Parathyroid adenoma (tissue), 2 donors: ENCODE measurements around the gene KRTAP5-1.

Experiments
- H2AFZ ChIP-seq: fragments of 300-600 bp; sonication (generic); one replicate; pipeline ENCODE4 v1.7.0; 2017; ENCODE audit warnings: antibody characterized with exemption, mild to moderate bottlenecking
- H3K27ac ChIP-seq: fragments of 300-600 bp; sonication (generic); one replicate; pipeline ENCODE4 v1.7.0; 2017
- H3K27me3 ChIP-seq: fragments of 300-600 bp; sonication (generic); one replicate; pipeline ENCODE4 v1.7.0; 2017; ENCODE audit warnings: low read length; ENCODE audit not compliant: control insufficient read depth, insufficient read depth
- H3K36me3 ChIP-seq: fragments of 300-600 bp; sonication (generic); one replicate; pipeline ENCODE4 v1.7.0; 2017; ENCODE audit warnings: low read length; ENCODE audit not compliant: control insufficient read depth, insufficient read depth
- H3K4me1 ChIP-seq: fragments of 300-600 bp; sonication (generic); one replicate; pipeline ENCODE4 v1.7.0; 2017; ENCODE audit warnings: control low read depth
- H3K4me2 ChIP-seq: fragments of 300-600 bp; sonication (generic); one replicate; pipeline ENCODE4 v1.7.0; 2017; ENCODE audit warnings: low read length
- H3K4me3 ChIP-seq: fragments of 300-600 bp; sonication (generic); one replicate; pipeline ENCODE4 v1.7.0; 2017; ENCODE audit warnings: low read depth, low read length
- H3K79me2 ChIP-seq: fragments of 300-600 bp; sonication (generic); one replicate; pipeline ENCODE4 v1.7.0; 2017; ENCODE audit warnings: control low read depth
- H3K9ac ChIP-seq: fragments of 300-600 bp; sonication (generic); one replicate; pipeline ENCODE4 v1.7.0; 2017; ENCODE audit warnings: mild to moderate bottlenecking
- H3K9me3 ChIP-seq: fragments of 300-600 bp; sonication (generic); one replicate; pipeline ENCODE4 v1.7.0; 2017; ENCODE audit warnings: low read length; ENCODE audit not compliant: control insufficient read depth
- CTCF ChIP-seq: fragments of 300-600 bp; sonication (generic); IDR thresholded peaks from one replicate; pipeline ENCODE4 v1.7.0; 2017; ENCODE audit warnings: antibody characterized with exemption, mild to moderate bottlenecking
- donor health status: primary hyperparathyroidism.

KRTAP5-1 gene

GRCh38 chr11:1546077-1546535 lies 39.0 kb downstream of the KRTAP5-1 start:
- H3K79me2 ChIP-seq = no peaks in the 10 kb centered on the region
- H3K4me2 ChIP-seq = no peak overlapping the region
- no peaks in the 10 kb centered on the region for H3K36me3 ChIP-seq
- no peak overlapping the region for H3K9ac ChIP-seq
- H3K4me3 ChIP-seq = no peak overlapping the region
- H3K27ac ChIP-seq = no peak overlapping the region
- no peaks in the 10 kb centered on the region for H3K27me3 ChIP-seq
- no peak overlapping the region for H2AFZ ChIP-seq
- H3K9me3 ChIP-seq = no peaks in the 10 kb centered on the region
- no peaks in the 10 kb centered on the region for H3K4me1 ChIP-seq
- TF ChIP-seq CTCF = no peak

- H3K36me3 ChIP-seq = no peaks in the 10 kb centered on the region
- H3K27ac ChIP-seq = no peak overlapping the region
- H3K9me3 ChIP-seq = no peaks in the 10 kb centered on the region
- H3K79me2 ChIP-seq = no peaks in the 10 kb centered on the region
- no peak overlapping the region for H3K9ac ChIP-seq
- H3K4me1 ChIP-seq = no peaks in the 10 kb centered on the region
- H3K4me3 ChIP-seq = no peak overlapping the region
- H3K27me3 ChIP-seq = no peaks in the 10 kb centered on the region
- H3K4me2 ChIP-seq = no peak overlapping the region
- H2AFZ ChIP-seq = no peak overlapping the region
- no peak for TF ChIP-seq CTCF
Measured at GRCh38 chr11:1545432-1545831, 39.7 kb downstream of the KRTAP5-1 start.

GRCh38 chr11:1544536-1544935 lies 40.5 kb downstream of the KRTAP5-1 start:
- Histone ChIP-seq H3K4me2 (no peak overlapping the region), H3K36me3 (no peaks in the 10 kb centered on the region), H3K79me2 (no peaks in the 10 kb centered on the region), H3K4me1 (no peaks in the 10 kb centered on the region), H2AFZ (no peak overlapping the region), H3K9ac (no peak overlapping the region), H3K27ac (no peak overlapping the region), H3K9me3 (no peaks in the 10 kb centered on the region), H3K4me3 (no peak overlapping the region), H3K27me3 (no peaks in the 10 kb centered on the region)
- TF ChIP-seq CTCF = no peak

- H3K4me3 ChIP-seq = no peak overlapping the region
- no peaks in the 10 kb centered on the region for H3K27me3 ChIP-seq
- H3K27ac ChIP-seq = no peak overlapping the region
- no peak overlapping the region for H3K4me2 ChIP-seq
- no peaks in the 10 kb centered on the region for H3K36me3 ChIP-seq
- H3K9ac ChIP-seq = no peak overlapping the region
- no peak for TF ChIP-seq CTCF
- no peak overlapping the region for H2AFZ ChIP-seq
- H3K4me1 ChIP-seq = no peaks in the 10 kb centered on the region
- H3K79me2 ChIP-seq = no peaks in the 10 kb centered on the region
- H3K9me3 ChIP-seq = no peaks in the 10 kb centered on the region
Measured at GRCh38 chr11:1543606-1544263, 41.3 kb downstream of the KRTAP5-1 start.

- no peaks in the 10 kb centered on the region for H3K9me3 ChIP-seq
- H2AFZ ChIP-seq = no peak overlapping the region
- TF ChIP-seq CTCF = no peak
- H3K4me2 ChIP-seq = no peak overlapping the region
- H3K79me2 ChIP-seq = peaks cover 3% of the 10 kb centered on the region
- H3K36me3 ChIP-seq = no peaks in the 10 kb centered on the region
- H3K4me1 ChIP-seq = no peaks in the 10 kb centered on the region
- no peak overlapping the region for H3K27ac ChIP-seq
- no peaks in the 10 kb centered on the region for H3K27me3 ChIP-seq
- no peak overlapping the region for H3K4me3 ChIP-seq
- no peak overlapping the region for H3K9ac ChIP-seq
Measured at GRCh38 chr11:1542267-1542666, 42.8 kb downstream of the KRTAP5-1 start.
